ENCODE data around the gene RILP.

GRCh38 chr17:1605681-1606351 is 43.9 kb downstream of the RILP start:
- no peak for TF ChIP-seq RFX5 (IDR thresholded peaks at IDR 0.05; ENCODE audit: low read depth, low read length)
- TF ChIP-seq EP300 (IDR thresholded peaks at IDR 0.05; ENCODE audit: borderline replicate concordance in 1 of 2, control insufficient read depth in 1 of 2, low read depth in 2 of 2, low read length in 2 of 2): no peak
- TF ChIP-seq TAF1 (IDR thresholded peaks at IDR 0.05; ENCODE audit: borderline replicate concordance, low read depth, low read length): no peak
- TF ChIP-seq CTCF (IDR thresholded peaks at IDR 0.05 in 2 of 3, conservative IDR thresholded peaks at IDR 0.05 in 1 of 3; ENCODE audit: control insufficient read depth in 2 of 3, extremely low read depth in 1 of 3, insufficient read depth in 1 of 3, low read depth in 3 of 3, low read length in 3 of 3): no peak
- no peak for TF ChIP-seq YY1 (IDR thresholded peaks at IDR 0.05; ENCODE audit: low read depth, low read length)
- no peak for TF ChIP-seq TBL1XR1 (IDR thresholded peaks at IDR 0.05; ENCODE audit: low read depth, low read length)

Measured in GM12878 (cell line).